RWPE1 (cell line): Measurements from ENCODE around the gene C22orf42.

ENCODE experiments used
- CTCF ChIA-PET: fragments of 350-600 bp; sonication (Branson Sonifier 250); formaldehyde crosslinking; extraction: SDS; loops from one replicate; lab custom pipeline; 2021; lab: Yijun Ruan, JAX
- POLR2A ChIA-PET: fragments of 400-600 bp; formaldehyde crosslinking; extraction: SDS; loops from one replicate; lab custom pipeline; 2020; ENCODE audit warnings: antibody characterized with exemption; ENCODE audit not compliant: low non-redundant PET; lab: Yijun Ruan, JAX
- DNase-seq: peaks from one replicate; pipeline ENCODE4 v3.0.0; 2012; ENCODE audit warnings: low spot score
- H3K27ac ChIP-seq: fragments of 450-650 bp; 2 replicates; pipeline ENCODE4 v1.5.1; 2017
- CTCF ChIP-seq: fragments of 450-650 bp; conservative IDR thresholded peaks from 2 replicates; pipeline ENCODE4 v1.5.1; 2017; ENCODE audit warnings: low read depth, mild to moderate bottlenecking

Gene C22orf42

GRCh38 chr22:32204856-32205722, 46.0 kb upstream of the C22orf42 start, which contains the start of gene RFPL2:
RFPL2 (minus strand) TSS chr22:32205073; CDS start chr22:32202451, 2,622 bp downstream.
- no peak; the same call in 1 of the 2 replicates for TF ChIP-seq CTCF
- peak within 1 kb of the TSS; percentile 64 for H3K27ac ChIP-seq
- ChIA-PET POLR2A (no interaction called here), CTCF (no interaction called here)
- DNase-seq: peak; percentile 74

GRCh38 chr22:32204040-32204855, 45.1 kb upstream of the C22orf42 start:
- no peak for TF ChIP-seq CTCF
- ChIA-PET POLR2A (no interaction called here), CTCF (no interaction called here)
- H3K27ac ChIP-seq: peak overlapping the region; percentile 64
- DNase-seq: peak; percentile 22

- POLR2A ChIA-PET: no interaction called here
- TF ChIP-seq CTCF: no peak
- CTCF ChIA-PET: interaction anchor here (1.6 kb wide), 1 partner anchor 62 kb away, joined by 6 read pairs; no protein-coding TSS in a partner anchor
- no peak overlapping the region for H3K27ac ChIP-seq
- DNase-seq: no peak
Observed at GRCh38 chr22:32203181-32204039, 44.3 kb upstream of the C22orf42 start.

GRCh38 chr22:32202539-32203180, 43.6 kb upstream of the C22orf42 start:
- CTCF ChIA-PET: interaction anchor here (0.6 to 1.6 kb wide), 3 partner anchors 63 to 228 kb away, joined by 3 to 6 read pairs (median 4); no protein-coding TSS in a partner anchor
- H3K27ac ChIP-seq: no peak overlapping the region
- DNase-seq: peak; percentile 58
- POLR2A ChIA-PET: no interaction called here
- peak; percentile 78 for TF ChIP-seq CTCF

- H3K27ac ChIP-seq: no peak overlapping the region
- CTCF ChIA-PET: interaction anchor here (0.6 to 1.6 kb wide), 3 partner anchors 64 to 227 kb away, joined by 3 to 6 read pairs (median 4); no protein-coding TSS in a partner anchor
- no peak for DNase-seq
- TF ChIP-seq CTCF: no peak
- POLR2A ChIA-PET: no interaction called here
Observed at GRCh38 chr22:32202161-32202538, 43.0 kb upstream of the C22orf42 start.
